Progenitor cell of endocrine pancreas (in vitro differentiated cells): Measurements from ENCODE around the gene ARHGAP6. TPM values are rescaled to one million over a fixed set of nuclear protein-coding genes. Genes with fewer than 3 reads are reported as not detected.

Experiments used
- DNase-seq: peaks from one replicate; pipeline ENCODE4 v3.0.0; 2021; ENCODE audit warnings: low spot score; ENCODE audit not compliant: unreplicated experiment
- H3K27ac Mint-ChIP-seq: 2 replicates; pipeline ENCODE4 v1.8.0; 2021; ENCODE audit warnings: mild to moderate bottlenecking, moderate library complexity, mixed read lengths
- H3K27me3 Mint-ChIP-seq: 2 replicates; pipeline ENCODE4 v1.8.0; 2021; ENCODE audit warnings: mixed read lengths
- H3K36me3 Mint-ChIP-seq: 2 replicates; pipeline ENCODE4 v1.8.0; 2022; ENCODE audit warnings: mixed read lengths; ENCODE audit not compliant: insufficient read depth
- H3K4me1 Mint-ChIP-seq: 2 replicates; pipeline ENCODE4 v1.8.0; 2021; ENCODE audit warnings: low read depth, mixed read lengths
- H3K4me3 Mint-ChIP-seq: 2 replicates; pipeline ENCODE4 v1.8.0; 2021; ENCODE audit warnings: low read depth, mild to moderate bottlenecking, moderate library complexity, mixed read lengths
- H3K9me3 Mint-ChIP-seq: 2 replicates; pipeline ENCODE4 v1.8.0; 2021; ENCODE audit warnings: low read depth, mixed read lengths
- total RNA-seq: library from RNA; stranded (reverse); gene quantifications from 2 replicates; pipeline ENCODE4 v1.2.1, GENCODE V29; 2021
- TF ChIP-seq, protein P1 (sequence below): fragments of 200-600 bp; sonication (generic); IDR thresholded peaks from one replicate; pipeline ENCODE4 v1.5.0; 2021; ENCODE audit warnings: antibody characterized with exemption, mild to moderate bottlenecking; ENCODE audit not compliant: unreplicated experiment

Gene ARHGAP6
- total RNA-seq, 1 donor from 2014 or later: 1.9 TPM

DNA sequence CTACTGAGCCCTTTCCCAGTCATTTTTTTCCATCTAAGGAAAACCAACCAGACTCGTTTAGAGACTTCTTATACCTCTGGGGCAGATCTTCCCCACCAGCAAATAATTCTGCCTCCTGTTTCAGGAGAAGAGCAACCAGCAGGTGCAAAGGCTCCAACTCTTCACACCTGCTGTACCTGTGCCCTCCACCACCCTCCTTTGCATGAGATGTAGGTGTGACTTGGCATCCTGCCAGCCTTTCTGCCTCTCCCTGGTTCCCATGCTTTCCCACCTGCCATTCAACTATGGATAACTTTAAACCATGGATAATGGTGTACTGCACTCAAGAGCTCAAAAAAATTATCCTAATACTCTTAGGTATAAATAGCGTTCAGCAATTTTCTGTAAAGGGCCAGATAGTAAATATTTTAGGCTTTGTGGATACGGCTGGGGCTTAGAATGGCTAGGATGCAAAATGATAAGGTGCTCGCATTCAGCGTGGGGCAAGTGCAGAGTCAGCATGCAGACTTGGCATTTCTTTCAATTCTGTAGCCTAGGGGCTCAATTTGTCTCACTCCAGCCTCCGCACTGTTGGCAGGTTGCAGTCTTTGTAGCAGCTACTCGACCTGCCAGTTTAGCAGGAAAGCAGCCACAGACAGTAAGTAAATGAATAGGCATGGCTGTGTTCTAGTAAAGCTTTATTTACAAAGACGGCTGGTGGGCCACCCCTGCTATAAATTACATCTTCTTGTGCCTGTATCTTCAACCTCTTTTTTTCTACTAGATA is 474.8 kb downstream of the ARHGAP6 start:
- Mint-ChIP-seq H3K9me3 (peaks cover 13% of the 10 kb centered on the region), H3K4me1 (peaks cover under 1% of the 10 kb centered on the region), H3K27me3 (no peaks in the 10 kb centered on the region), H3K4me3 (no peak overlapping the region), H3K36me3 (peaks cover 1% of the 10 kb centered on the region), H3K27ac (no peak overlapping the region)
- no peak for DNase-seq
- TF ChIP-seq, protein P1, sequence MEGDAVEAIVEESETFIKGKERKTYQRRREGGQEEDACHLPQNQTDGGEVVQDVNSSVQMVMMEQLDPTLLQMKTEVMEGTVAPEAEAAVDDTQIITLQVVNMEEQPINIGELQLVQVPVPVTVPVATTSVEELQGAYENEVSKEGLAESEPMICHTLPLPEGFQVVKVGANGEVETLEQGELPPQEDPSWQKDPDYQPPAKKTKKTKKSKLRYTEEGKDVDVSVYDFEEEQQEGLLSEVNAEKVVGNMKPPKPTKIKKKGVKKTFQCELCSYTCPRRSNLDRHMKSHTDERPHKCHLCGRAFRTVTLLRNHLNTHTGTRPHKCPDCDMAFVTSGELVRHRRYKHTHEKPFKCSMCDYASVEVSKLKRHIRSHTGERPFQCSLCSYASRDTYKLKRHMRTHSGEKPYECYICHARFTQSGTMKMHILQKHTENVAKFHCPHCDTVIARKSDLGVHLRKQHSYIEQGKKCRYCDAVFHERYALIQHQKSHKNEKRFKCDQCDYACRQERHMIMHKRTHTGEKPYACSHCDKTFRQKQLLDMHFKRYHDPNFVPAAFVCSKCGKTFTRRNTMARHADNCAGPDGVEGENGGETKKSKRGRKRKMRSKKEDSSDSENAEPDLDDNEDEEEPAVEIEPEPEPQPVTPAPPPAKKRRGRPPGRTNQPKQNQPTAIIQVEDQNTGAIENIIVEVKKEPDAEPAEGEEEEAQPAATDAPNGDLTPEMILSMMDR: no peak

DNA sequence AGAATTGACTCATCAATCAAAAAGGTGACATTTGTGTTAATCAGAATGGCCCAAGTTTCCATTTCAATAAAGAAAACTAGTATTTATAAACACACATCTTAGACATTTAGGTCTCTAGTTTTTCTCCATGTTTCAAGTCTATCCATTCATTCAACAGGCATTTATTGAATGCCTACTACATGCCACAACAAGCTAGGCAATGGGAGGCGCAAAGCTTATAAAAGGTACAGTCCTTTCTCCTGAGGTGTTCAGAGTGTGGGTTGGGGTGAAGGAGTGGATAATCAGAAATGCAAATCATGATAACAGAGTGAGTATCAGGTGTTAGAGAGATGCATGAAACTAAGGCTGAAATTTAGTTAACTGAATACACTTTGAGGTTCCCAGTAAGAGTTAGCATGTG is 476.6 kb downstream of the ARHGAP6 start:
- H3K27ac Mint-ChIP-seq: no peak overlapping the region
- peaks cover 1% of the 10 kb centered on the region for H3K36me3 Mint-ChIP-seq
- H3K9me3 Mint-ChIP-seq: peaks cover 13% of the 10 kb centered on the region
- DNase-seq: no peak
- H3K27me3 Mint-ChIP-seq: no peaks in the 10 kb centered on the region
- H3K4me1 Mint-ChIP-seq: peaks cover 2% of the 10 kb centered on the region
- no peak overlapping the region for H3K4me3 Mint-ChIP-seq
- TF ChIP-seq, protein P1: no peak

DNA sequence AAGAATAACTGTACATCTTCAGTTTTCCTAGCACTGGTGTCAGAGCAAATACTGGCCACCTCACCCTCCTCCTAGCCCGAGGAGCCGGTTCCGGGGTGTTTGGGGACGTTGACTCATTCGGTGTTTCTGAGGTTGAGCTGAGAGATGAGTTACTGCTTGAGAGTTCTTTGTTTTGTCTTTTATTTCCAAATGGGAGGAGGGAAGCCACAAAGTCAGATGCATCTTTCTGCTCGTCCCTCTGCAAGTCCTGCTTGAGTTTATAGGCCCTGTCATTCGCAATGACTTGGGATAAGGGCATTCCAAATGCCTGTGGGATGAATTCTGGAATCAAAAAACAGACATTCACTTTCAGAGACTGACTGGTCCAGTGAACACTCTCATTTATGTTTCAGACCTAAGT is 477.1 kb downstream of the ARHGAP6 start:
- TF ChIP-seq, protein P1: no peak
- H3K27ac Mint-ChIP-seq: no peak overlapping the region
- H3K9me3 Mint-ChIP-seq: peaks cover 11% of the 10 kb centered on the region
- H3K4me1 Mint-ChIP-seq: peaks cover 2% of the 10 kb centered on the region
- no peak for DNase-seq
- H3K27me3 Mint-ChIP-seq: no peaks in the 10 kb centered on the region
- H3K4me3 Mint-ChIP-seq: no peak overlapping the region
- H3K36me3 Mint-ChIP-seq: peaks cover 1% of the 10 kb centered on the region

DNA sequence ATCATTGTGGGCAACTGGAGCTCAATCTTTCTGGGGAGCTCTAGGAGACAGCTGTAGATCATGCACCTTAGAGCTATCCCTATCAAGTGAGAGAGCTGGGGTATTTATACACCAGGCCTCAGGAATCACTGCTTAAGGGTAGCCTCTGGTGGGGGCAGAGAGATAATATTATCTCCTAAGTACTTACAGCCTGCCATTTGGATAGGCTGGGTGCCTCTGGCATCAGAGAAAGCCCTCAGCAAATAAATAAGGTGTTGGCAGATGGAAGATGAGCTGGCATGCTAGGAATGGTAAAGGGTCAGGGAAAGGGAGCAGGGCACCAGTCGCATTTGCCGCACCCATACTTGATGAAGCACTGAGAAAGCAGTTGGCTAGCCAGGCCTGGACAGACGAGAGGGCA is 478.7 kb downstream of the ARHGAP6 start:
- peaks cover 14% of the 10 kb centered on the region for H3K9me3 Mint-ChIP-seq
- no peak for DNase-seq
- peaks cover 1% of the 10 kb centered on the region for H3K36me3 Mint-ChIP-seq
- H3K4me3 Mint-ChIP-seq: no peak overlapping the region
- no peaks in the 10 kb centered on the region for H3K27me3 Mint-ChIP-seq
- TF ChIP-seq, protein P1: no peak
- H3K27ac Mint-ChIP-seq: no peak overlapping the region
- H3K4me1 Mint-ChIP-seq: peaks cover 2% of the 10 kb centered on the region

DNA sequence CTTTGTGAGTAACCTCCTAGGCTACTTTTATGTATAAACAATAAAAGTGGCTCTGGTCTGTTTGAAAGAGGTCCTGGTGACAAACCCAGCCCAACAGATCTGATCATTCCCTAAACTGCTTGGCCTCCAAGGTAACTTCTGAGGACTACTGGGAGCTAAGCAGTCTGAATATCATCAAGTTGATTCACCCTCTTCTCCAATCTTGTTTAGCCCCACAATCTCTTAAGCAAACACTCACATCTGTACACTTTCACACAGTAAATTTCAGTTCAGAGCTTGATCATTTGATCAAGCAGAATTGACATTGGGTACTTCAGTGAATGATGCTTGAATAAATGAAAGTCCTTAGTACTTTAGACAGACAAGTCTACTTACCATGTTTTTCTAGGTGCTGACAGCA is 479.9 kb downstream of the ARHGAP6 start:
- Mint-ChIP-seq H3K4me1 (peaks cover 3% of the 10 kb centered on the region), H3K36me3 (peaks cover 1% of the 10 kb centered on the region), H3K4me3 (no peak overlapping the region), H3K9me3 (peaks cover 16% of the 10 kb centered on the region), H3K27me3 (no peaks in the 10 kb centered on the region), H3K27ac (no peak overlapping the region)
- TF ChIP-seq, protein P1: no peak
- DNase-seq: no peak
